ENCODE data around the gene SULT1A3.
"Not testable (repeated sequence)": the region's sequence is repeated elsewhere in the genome, so short reads cannot be mapped to it uniquely, and the experiment has no call there.

Gene SULT1A3

DNA sequence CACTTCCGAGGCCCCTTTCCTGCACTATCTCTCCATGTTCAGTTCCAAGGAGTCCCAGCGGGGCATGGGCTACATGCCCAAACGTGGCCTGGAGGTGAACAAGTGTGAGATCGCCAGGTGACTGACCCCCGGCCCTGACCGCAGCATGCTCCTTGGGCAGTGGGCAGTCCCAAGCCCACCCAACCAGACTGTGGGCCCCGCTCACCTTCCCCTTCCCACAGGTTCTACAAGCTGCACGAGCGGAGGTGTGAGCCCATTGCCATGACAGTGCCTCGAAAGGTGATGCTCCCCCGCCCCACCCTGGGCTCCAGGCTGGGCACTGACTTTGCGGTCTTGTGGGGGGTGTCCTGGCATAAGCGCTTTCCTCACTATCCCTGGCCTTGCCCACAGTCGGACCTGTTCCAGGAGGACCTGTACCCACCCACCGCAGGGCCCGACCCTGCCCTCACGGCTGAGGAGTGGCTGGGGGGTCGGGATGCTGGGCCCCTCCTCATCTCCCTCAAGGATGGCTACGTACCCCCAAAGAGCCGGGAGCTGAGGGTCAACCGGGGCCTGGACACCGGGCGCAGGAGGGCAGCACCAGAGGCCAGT lies 11.0 kb upstream of the SULT1A3 start:
- Histone ChIP-seq H3K27ac (ENCODE audit: low read length) (no peak overlapping the region), H3K27me3 (ENCODE audit: control insufficient read depth, insufficient read depth, low read length) (peaks cover 13% of the 10 kb centered on the region), H3K9ac (ENCODE audit: low read length) (no peak overlapping the region), H3K36me3 (ENCODE audit: control insufficient read depth, low read depth, low read length) (no peaks in the 10 kb centered on the region), H3K4me3 (ENCODE audit: low read length) (no peak overlapping the region), H3K9me3 (ENCODE audit: control insufficient read depth, low read depth, low read length) (no peaks in the 10 kb centered on the region), H3K4me1 (ENCODE audit: control insufficient read depth, low read depth, low read length) (no peaks in the 10 kb centered on the region)

DNA sequence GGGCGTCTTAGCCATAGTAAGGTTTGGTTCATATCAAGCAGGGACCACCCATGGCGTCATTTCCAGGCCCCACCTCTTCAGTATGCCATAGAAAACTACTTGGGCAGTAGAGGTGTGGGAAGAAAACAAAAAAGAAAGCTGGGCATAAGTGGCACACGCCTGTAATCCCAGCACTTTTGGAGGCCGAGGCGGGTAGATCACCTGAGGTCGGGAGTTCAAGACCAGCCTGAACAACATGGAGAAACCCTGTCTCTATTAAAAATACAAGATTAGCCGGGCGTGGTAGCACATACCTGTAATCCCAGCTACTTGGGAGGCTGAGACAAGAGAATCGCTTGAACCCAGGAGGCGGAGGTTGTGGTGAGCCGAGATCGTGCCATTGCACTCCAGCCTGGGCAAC lies 7.9 kb upstream of the SULT1A3 start:
- H3K27me3 ChIP-seq (ENCODE audit: control insufficient read depth, insufficient read depth, low read length); H3K4me1 ChIP-seq (ENCODE audit: control insufficient read depth, low read depth, low read length); H3K4me3 ChIP-seq (ENCODE audit: low read length); H3K9me3 ChIP-seq (ENCODE audit: control insufficient read depth, low read depth, low read length); H3K27ac ChIP-seq (ENCODE audit: low read length); H3K9ac ChIP-seq (ENCODE audit: low read length); H3K36me3 ChIP-seq (ENCODE audit: control insufficient read depth, low read depth, low read length): not testable (repeated sequence)

DNA sequence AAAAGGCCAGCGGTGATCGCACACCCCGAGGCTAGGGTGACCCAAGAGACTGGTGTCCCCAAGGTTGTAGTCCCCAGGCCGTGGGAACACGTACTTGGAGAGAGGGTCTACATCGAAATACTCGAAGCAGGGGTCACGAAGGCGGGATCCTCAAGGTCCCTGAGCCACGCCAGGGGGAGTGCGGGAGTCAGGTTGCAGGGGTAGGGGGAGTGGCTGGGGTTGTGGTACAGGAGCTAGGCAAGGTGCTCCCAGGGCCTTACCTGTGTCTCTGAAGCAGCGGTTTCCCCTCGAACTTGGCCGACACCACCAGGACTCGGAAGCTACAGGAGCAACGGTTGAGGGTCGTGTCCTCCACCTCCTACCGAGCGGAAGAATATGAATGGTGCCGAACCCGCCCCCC lies 6.0 kb upstream of the SULT1A3 start:
- not testable (repeated sequence) for H3K36me3 ChIP-seq (ENCODE audit: control insufficient read depth, low read depth, low read length); H3K9me3 ChIP-seq (ENCODE audit: control insufficient read depth, low read depth, low read length); H3K9ac ChIP-seq (ENCODE audit: low read length); H3K27me3 ChIP-seq (ENCODE audit: control insufficient read depth, insufficient read depth, low read length); H3K27ac ChIP-seq (ENCODE audit: low read length); H3K4me3 ChIP-seq (ENCODE audit: low read length); H3K4me1 ChIP-seq (ENCODE audit: control insufficient read depth, low read depth, low read length)

DNA sequence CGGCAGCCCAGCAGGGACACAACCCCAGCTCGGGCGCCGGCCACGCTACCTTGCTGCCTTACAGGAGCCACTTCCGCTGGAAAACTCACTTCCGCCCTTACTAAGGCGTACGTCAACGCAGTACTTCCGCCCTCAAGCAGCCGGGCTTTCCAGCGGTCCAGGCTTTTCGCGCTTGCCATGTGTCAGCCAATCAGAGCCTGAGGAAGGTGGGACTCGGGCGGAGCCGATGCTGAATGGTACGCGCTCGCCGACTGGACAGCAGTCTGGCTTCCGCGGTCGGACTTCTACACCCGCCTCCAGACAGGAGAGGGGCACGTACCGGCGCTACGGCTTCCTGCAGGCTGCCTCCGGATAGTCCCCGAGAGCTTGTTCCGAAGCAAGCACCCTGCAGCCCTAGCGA lies 5.4 kb upstream of the SULT1A3 start, which contains the start of the genes BOLA2B and SLX1A:
Gene BOLA2B, minus strand, starts transcription at position 52 of the 400 bp plus-strand sequence. CDS start 71 bp downstream, outside the sequence.
Gene SLX1A, plus strand, starts transcription at position 261 of the 400 bp plus-strand sequence. CDS start 210 bp downstream, outside the sequence.
- not testable (repeated sequence) for H3K4me1 ChIP-seq (ENCODE audit: control insufficient read depth, low read depth, low read length); H3K9me3 ChIP-seq (ENCODE audit: control insufficient read depth, low read depth, low read length); H3K9ac ChIP-seq (ENCODE audit: low read length); H3K4me3 ChIP-seq (ENCODE audit: low read length); H3K27ac ChIP-seq (ENCODE audit: low read length); H3K36me3 ChIP-seq (ENCODE audit: control insufficient read depth, low read depth, low read length); H3K27me3 ChIP-seq (ENCODE audit: control insufficient read depth, insufficient read depth, low read length)

DNA sequence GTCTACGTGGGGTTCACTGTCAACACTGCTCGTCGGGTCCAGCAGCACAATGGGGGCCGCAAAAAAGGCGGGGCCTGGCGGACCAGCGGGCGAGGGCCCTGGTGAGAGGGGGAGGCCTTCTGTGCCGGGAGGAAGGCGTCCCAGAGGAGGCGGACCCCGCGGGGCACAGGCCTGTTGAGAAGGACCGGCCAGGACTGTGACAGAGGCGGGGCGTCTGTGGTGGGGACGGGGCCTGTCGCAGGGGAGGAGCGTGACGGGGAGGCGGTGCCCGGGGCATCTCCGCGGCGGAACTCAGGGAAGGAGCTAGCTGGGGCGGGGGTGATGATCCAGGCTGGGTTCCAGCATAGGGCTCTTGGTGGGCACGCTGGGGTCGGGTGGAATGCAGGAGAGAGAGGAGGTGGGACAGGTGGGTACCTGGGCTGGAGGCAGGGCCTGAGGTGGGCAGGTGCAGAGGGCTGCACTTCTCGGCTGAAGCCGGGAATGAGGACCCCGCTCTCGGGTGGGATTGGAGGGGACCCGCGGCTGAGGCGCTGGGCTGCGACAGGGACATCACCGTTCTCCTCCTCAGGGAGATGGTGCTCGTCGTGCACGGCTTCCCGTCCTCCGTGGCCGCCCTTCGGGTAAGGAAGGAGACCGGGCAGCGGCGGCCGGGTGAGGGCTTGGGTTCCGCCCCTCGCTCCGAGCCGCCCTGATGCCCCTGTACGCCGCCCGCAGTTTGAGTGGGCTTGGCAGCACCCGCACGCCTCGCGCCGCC lies 4.7 kb upstream of the SULT1A3 start:
- H3K36me3 ChIP-seq (ENCODE audit: control insufficient read depth, low read depth, low read length); H3K27me3 ChIP-seq (ENCODE audit: control insufficient read depth, insufficient read depth, low read length); H3K9me3 ChIP-seq (ENCODE audit: control insufficient read depth, low read depth, low read length); H3K4me3 ChIP-seq (ENCODE audit: low read length); H3K9ac ChIP-seq (ENCODE audit: low read length); H3K27ac ChIP-seq (ENCODE audit: low read length); H3K4me1 ChIP-seq (ENCODE audit: control insufficient read depth, low read depth, low read length): not testable (repeated sequence)

DNA sequence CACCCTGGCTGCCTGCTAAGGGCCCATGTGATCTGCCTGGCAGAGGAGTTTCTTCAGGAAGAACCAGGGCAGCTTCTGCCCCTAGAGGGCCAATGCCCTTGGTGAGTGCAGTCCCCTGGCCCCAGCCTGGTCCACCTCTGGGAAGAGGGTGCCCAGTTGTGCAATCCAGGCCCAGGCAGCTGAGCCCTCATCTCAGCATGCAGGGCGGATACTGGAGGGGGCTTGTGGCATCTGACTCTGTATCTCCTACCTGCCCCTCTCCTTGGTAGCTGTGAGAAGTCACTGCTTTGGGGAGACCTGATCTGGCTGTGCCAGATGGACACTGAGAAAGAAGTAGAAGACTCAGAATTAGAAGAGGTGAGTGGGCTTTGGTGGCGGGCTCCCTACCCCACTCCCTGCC lies 2.1 kb upstream of the SULT1A3 start:
- H3K4me3 ChIP-seq (ENCODE audit: low read length); H3K27me3 ChIP-seq (ENCODE audit: control insufficient read depth, insufficient read depth, low read length); H3K27ac ChIP-seq (ENCODE audit: low read length); H3K36me3 ChIP-seq (ENCODE audit: control insufficient read depth, low read depth, low read length); H3K9ac ChIP-seq (ENCODE audit: low read length); H3K4me1 ChIP-seq (ENCODE audit: control insufficient read depth, low read depth, low read length); H3K9me3 ChIP-seq (ENCODE audit: control insufficient read depth, low read depth, low read length): not testable (repeated sequence)

DNA sequence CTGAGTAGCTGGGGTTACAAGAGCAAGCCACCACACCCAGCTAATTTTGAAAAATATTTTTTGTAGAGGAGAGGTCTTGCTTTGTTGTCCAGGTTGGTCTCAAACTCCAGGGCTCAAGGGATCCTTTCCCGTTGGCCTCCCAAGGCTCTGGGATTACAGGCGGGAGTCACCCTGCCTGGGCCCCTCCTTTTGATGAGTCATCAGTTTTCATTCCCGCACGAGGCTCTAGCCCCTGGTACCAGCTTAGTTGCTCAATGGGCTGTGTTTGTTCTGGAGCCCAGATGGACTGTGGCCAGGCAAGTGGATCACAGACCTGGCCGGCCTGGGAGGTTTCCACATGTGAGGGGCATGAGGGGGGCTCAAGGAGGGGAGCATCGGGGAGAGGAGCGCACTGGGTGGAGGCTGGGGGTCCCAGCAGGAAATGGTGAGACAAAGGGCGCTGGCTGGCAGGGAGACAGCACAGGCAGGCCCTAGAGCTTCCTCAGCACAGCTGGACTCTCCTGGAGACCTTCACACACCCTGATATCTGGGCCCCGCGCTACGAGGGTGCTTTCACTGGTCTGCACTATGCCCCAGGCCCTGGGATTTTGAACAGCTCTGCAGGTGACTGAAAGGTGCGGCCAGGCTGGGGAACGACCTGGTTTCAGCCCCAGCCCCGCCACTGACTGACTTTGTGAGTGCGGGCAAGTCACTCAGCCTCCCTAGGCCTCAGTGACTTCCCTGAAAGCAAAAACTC lies 721 bp downstream of the SULT1A3 start:
- not testable (repeated sequence) for H3K27ac ChIP-seq (ENCODE audit: low read length); H3K9ac ChIP-seq (ENCODE audit: low read length); H3K27me3 ChIP-seq (ENCODE audit: control insufficient read depth, insufficient read depth, low read length); H3K9me3 ChIP-seq (ENCODE audit: control insufficient read depth, low read depth, low read length); H3K36me3 ChIP-seq (ENCODE audit: control insufficient read depth, low read depth, low read length); H3K4me1 ChIP-seq (ENCODE audit: control insufficient read depth, low read depth, low read length); H3K4me3 ChIP-seq (ENCODE audit: low read length)

DNA sequence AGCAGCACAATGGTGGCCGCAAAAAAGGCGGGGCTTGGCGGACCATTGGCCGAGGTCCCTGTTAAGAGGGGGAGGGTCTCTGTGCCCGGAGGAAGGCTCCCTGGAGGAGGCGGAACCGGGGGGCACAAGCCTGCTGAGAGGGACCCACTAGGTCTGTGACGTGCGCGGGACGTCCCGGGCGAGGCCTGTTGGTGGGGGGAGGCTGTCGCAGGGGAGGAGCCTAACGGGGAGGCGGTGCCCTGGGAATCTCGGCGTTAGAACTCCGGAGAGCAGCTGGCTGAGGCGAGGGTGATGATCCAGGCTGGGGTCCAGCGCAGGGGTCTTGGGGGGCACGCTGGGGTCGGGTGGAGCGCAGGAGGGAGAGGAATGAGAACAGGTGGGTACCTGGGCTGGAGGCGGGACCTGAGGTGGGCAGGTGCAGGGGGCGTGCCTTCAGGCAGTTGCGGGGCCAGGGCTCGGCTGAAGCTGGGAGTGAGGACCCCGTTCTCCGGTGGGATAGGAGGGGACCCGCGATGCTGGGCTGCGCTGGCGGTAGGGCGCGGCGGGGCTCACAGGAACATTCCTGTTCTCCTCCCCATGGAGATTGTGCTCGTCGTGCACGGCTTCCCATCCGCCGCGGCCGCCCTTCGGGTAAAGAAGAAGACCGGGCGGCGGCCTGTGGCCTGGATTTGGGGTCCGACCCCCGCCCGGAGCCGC lies 6.6 kb downstream of the SULT1A3 start:
- H3K27ac ChIP-seq (ENCODE audit: low read length); H3K9me3 ChIP-seq (ENCODE audit: control insufficient read depth, low read depth, low read length); H3K36me3 ChIP-seq (ENCODE audit: control insufficient read depth, low read depth, low read length); H3K27me3 ChIP-seq (ENCODE audit: control insufficient read depth, insufficient read depth, low read length); H3K4me1 ChIP-seq (ENCODE audit: control insufficient read depth, low read depth, low read length); H3K9ac ChIP-seq (ENCODE audit: low read length); H3K4me3 ChIP-seq (ENCODE audit: low read length): not testable (repeated sequence)

DNA sequence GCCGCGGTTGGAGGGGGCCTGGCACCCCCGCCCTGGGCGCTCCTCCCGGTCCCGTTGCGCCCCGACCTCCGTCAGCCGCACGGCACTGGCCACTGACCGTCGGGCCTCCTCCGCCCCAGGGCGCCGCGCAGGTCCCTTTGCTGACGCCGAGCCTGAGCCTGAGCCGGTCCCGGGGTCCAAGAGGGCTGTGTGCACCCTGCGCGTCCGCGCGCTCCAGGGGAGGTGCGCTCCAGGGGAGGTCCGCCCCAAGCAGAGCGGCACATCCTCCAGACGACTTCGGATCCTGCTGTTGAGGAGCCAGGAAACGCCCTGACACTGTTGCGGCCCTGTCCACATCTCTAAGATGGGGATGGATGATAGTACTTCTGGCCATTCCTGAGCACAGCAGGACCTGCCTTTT lies 7.2 kb downstream of the SULT1A3 start:
- H3K36me3 ChIP-seq (ENCODE audit: control insufficient read depth, low read depth, low read length); H3K4me3 ChIP-seq (ENCODE audit: low read length); H3K27ac ChIP-seq (ENCODE audit: low read length); H3K9me3 ChIP-seq (ENCODE audit: control insufficient read depth, low read depth, low read length); H3K27me3 ChIP-seq (ENCODE audit: control insufficient read depth, insufficient read depth, low read length); H3K4me1 ChIP-seq (ENCODE audit: control insufficient read depth, low read depth, low read length); H3K9ac ChIP-seq (ENCODE audit: low read length): not testable (repeated sequence)

DNA sequence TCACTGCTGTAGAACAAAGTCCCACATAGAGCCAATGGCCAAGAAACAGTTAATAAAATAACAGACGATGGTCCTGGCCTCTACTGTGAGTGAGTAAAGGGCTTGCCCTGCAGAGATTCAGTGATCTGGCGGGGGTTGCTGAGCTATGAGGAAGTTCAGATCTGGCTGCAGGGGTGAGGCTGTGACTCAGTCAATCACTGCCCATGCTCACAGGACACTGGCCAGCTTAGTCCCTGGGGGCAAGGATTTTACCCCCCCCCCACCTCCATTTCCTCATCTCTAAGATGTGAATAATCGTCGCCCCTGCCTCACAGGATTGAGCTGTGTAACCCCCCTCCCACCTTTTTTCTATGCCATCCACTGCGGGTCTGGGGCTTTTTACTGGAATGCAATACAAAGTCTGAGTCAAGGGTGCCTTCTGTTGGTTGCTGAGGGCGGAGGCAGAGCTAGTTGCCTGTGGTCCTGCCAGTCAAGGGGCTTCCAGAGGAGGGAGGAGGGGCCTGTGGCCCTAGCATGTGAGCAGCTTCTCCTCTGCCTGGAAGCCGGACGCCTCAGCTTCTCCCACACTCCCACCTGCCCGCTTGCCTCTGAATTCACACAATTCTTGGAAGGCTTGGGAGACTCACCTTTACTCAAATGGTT lies 8.1 kb downstream of the SULT1A3 start:
- H3K36me3 ChIP-seq (ENCODE audit: control insufficient read depth, low read depth, low read length); H3K9ac ChIP-seq (ENCODE audit: low read length); H3K4me1 ChIP-seq (ENCODE audit: control insufficient read depth, low read depth, low read length); H3K4me3 ChIP-seq (ENCODE audit: low read length); H3K27ac ChIP-seq (ENCODE audit: low read length); H3K9me3 ChIP-seq (ENCODE audit: control insufficient read depth, low read depth, low read length); H3K27me3 ChIP-seq (ENCODE audit: control insufficient read depth, insufficient read depth, low read length): not testable (repeated sequence)

DNA sequence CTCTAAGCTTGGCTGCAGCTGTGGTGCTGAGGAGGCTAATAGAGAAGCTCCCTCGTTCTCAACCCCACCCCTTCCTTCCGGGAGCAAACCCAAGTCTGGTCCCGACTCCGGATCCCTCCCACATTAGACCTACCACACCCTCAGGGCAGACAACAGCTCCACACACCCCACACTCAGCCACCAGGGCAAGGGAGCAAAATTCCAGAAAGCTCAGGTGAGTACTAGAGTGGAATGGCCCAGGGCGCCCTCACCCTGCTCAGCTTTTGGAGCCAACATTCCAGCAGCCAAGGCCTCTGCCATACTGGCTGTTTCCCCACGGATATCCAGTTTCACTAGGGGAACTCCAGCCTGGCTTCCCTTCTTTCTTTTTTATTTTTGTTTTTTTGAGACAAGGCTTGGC lies 10.0 kb downstream of the SULT1A3 start:
- H3K9me3 ChIP-seq (ENCODE audit: control insufficient read depth, low read depth, low read length); H3K4me1 ChIP-seq (ENCODE audit: control insufficient read depth, low read depth, low read length); H3K9ac ChIP-seq (ENCODE audit: low read length); H3K36me3 ChIP-seq (ENCODE audit: control insufficient read depth, low read depth, low read length); H3K27me3 ChIP-seq (ENCODE audit: control insufficient read depth, insufficient read depth, low read length); H3K4me3 ChIP-seq (ENCODE audit: low read length); H3K27ac ChIP-seq (ENCODE audit: low read length): not testable (repeated sequence)
